Measurements from ENCODE around the gene NR6A1. TPM values are rescaled to one million over a fixed set of nuclear protein-coding genes. Genes with fewer than 3 reads are reported as not detected.

NR6A1 gene
- polyA plus RNA-seq, 1 experiment: 0.10 TPM

DNA sequence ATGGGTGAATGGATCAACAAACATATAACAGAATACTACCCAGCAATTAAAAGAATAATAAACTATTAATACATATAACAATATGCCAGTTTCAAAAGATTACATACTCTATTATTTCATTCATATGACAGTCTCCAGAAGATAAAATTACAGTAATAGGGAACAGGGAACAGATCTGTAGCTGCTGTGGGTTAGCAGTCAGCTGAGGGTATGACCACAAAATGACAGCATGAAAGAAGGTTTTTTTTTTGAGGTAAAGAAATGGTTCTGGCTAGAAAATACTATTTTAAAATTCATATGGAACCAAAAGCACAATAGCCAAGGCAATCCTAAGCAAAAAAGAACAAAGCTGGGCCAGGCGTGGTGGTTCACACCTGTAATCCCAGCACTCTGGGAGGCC is 190.9 kb downstream of the NR6A1 start:
- no peak for DNase-seq (ENCODE audit: low read depth, low spot score)
- ChIA-PET CTCF (interaction anchor here (1.1 kb wide), 1 partner anchor 37 kb away, joined by 3 read pairs; no protein-coding TSS in a partner anchor), POLR2A (no interaction called here)
- TF ChIP-seq CTCF (IDR thresholded peaks at IDR 0.05; ENCODE audit: low read depth, low read length): no peak
- H3K27me3 ChIP-seq (ENCODE audit: control insufficient read depth, insufficient read depth, low read length): no peaks in the 10 kb centered on the region
- H3K9me3 ChIP-seq (ENCODE audit: control insufficient read depth, insufficient read depth, low read length): no peaks in the 10 kb centered on the region
- no peak overlapping the region for H3K4me3 ChIP-seq (ENCODE audit: low read depth, low read length)
- H3K27ac ChIP-seq (ENCODE audit: low read depth, low read length): no peak overlapping the region

- ChIA-PET CTCF (interaction anchor here (1.2 to 2.9 kb wide), 3 partner anchors 25 to 41 kb away, joined by 3 to 25 read pairs (median 3); no protein-coding TSS in a partner anchor), POLR2A (no interaction called here)
- H3K9me3 ChIP-seq (ENCODE audit: control insufficient read depth, insufficient read depth, low read length): no peaks in the 10 kb centered on the region
- H3K27ac ChIP-seq (ENCODE audit: low read depth, low read length): no peak overlapping the region
- no peak overlapping the region for H3K4me3 ChIP-seq (ENCODE audit: low read depth, low read length)
- no peak for DNase-seq (ENCODE audit: low read depth, low spot score)
- no peak for TF ChIP-seq CTCF (IDR thresholded peaks at IDR 0.05; ENCODE audit: low read depth, low read length)
- no peaks in the 10 kb centered on the region for H3K27me3 ChIP-seq (ENCODE audit: control insufficient read depth, insufficient read depth, low read length)
These were observed 194.4 kb downstream of the NR6A1 start for GRCh38 chr9:124576751-124577150.

DNA sequence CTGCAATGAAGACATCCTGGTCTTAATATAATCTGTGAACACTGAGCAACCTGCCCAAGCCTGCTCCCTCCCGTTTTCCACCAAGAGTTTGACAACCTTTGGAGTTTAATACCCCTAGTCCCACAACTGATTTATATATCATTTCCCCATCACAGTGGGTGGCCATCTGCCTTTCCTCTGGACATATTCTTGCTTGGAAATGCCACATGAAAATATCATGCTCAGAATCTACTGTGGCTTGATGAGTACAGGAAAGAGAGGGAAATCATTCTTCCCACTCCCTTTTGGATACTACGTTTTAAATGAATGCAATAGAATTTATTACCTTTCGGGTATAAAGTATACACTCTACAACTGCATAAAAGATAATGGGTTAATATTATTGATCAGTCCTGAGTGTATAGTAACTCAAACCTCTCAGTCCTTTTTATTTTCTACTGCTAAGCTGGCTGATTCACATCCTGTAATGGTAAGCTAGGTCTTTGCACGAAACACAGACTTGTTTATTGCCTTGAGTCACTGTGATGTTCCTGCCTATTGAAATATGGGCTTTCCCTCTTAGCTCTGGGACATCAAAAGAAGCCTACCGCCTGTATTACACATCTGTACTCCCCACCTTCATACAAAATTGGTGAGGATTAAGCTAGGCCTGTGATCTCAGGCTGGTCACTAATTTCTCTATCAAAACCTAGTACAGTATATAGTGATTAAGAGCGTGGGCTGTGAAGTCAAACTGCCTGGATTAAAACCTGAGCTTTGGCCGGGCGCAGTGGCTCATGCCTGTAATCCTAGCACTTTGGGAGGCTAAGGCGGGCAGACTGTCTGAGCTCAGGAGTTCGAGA is 196.4 kb downstream of the NR6A1 start:
- H3K9me3 ChIP-seq (ENCODE audit: control insufficient read depth, insufficient read depth, low read length): no peaks in the 10 kb centered on the region
- no peaks in the 10 kb centered on the region for H3K27me3 ChIP-seq (ENCODE audit: control insufficient read depth, insufficient read depth, low read length)
- TF ChIP-seq CTCF (IDR thresholded peaks at IDR 0.05; ENCODE audit: low read depth, low read length): no peak
- ChIA-PET CTCF (interaction anchor here (0.5 to 2.9 kb wide), 4 partner anchors 23 to 43 kb away, joined by 4 to 25 read pairs (median 6); no protein-coding TSS in a partner anchor), POLR2A (interaction anchor here (0.6 to 1.2 kb wide), 2 partner anchors 14 to 17 kb away, joined by 3 to 10 read pairs; no protein-coding TSS in a partner anchor)
- H3K27ac ChIP-seq (ENCODE audit: low read depth, low read length): no peak overlapping the region
- H3K4me3 ChIP-seq (ENCODE audit: low read depth, low read length): no peak overlapping the region
- peak; percentile 43 for DNase-seq (ENCODE audit: low read depth, low spot score)

DNA sequence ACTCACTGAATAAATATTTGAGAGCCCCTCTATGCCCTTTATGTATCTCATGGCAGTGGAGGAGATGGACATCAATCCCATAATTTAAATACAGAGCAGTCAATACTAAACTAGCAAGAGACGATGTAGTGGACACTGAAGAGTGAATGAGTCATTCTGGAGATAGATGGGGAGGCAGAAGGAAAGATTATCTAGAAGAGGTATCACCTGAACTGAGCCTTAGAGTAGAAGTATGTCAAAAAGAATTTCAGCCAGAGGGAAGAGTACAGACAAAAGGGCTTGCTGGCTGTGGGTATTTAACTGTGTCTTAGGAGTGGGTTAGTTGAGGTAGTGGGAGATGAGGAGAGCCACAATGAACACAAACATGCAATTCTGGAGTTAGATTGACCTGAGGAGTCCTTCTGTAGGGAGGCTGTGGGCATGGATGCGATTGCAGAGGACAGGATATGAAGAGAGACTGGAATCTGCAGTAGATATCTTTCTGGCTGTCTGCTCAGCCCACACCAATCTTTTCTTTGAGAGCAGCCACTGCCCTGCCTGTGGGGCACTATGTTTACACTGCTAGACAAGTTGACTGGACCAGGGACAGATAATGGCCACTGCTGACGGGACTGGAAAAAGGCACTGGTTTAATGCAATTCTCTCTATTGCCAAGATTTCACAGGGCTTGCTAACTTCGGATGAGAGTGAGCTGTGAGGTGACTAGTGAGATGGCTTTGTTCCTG is 200.0 kb downstream of the NR6A1 start:
- H3K9me3 ChIP-seq (ENCODE audit: control insufficient read depth, insufficient read depth, low read length): no peaks in the 10 kb centered on the region
- no peak for DNase-seq (ENCODE audit: low read depth, low spot score)
- CTCF ChIA-PET: interaction anchor here (0.7 to 1.4 kb wide), 2 partner anchors 20 to 46 kb away, joined by 3 to 4 read pairs; no protein-coding TSS in a partner anchor
- no peak overlapping the region for H3K4me3 ChIP-seq (ENCODE audit: low read depth, low read length)
- H3K27ac ChIP-seq (ENCODE audit: low read depth, low read length): no peak overlapping the region
- no peak for TF ChIP-seq CTCF (IDR thresholded peaks at IDR 0.05; ENCODE audit: low read depth, low read length)
- H3K27me3 ChIP-seq (ENCODE audit: control insufficient read depth, insufficient read depth, low read length): no peaks in the 10 kb centered on the region
- POLR2A ChIA-PET: no interaction called here
